HepG2 (cell line): Measurements from ENCODE around the gene CALN1. TPM values are rescaled to one million over a fixed set of nuclear protein-coding genes. Genes with fewer than 3 reads are reported as not detected.

Experiments
- ATAC-seq: fragments of 200-7000 bp; cut with Tn5 transposase; 3 replicates; pipeline ENCODE4 v1.9.1; 2020; ENCODE audit warnings: mild to moderate bottlenecking, moderate library complexity
- BruUV-seq: library from RNA; stranded (reverse); fragments of 400-500 nt; replicated peaks from 2 replicates; lab custom pipeline; 2021; lab: Mats Ljungman, UMichigan
- CTCF ChIA-PET: fragments of 300-600 bp; formaldehyde crosslinking; extraction: SDS; loops from one replicate; lab custom pipeline; 2021; ENCODE audit warnings: low total read pairs, inconsistent platforms, low intra/inter-chr PET ratio; lab: Yijun Ruan, JAX
- POLR2A ChIA-PET: fragments of 350-600 bp; sonication (Branson Sonifier 250); formaldehyde crosslinking; loops from one replicate; lab custom pipeline; 2020; ENCODE audit warnings: antibody characterized with exemption, inconsistent platforms; lab: Yijun Ruan, JAX
- DNase-seq: peaks from one replicate; pipeline ENCODE4 v3.0.0-alpha.2; 2015; ENCODE audit warnings: low spot score
- FAIRE-seq: peaks from 3 replicates; lab custom pipeline; 2011; peaks lifted over from hg19 to GRCh38; lab: Jason Lieb, UNC
- H2AFZ ChIP-seq: one replicate; pipeline ENCODE4 v1.6.1; 2011; ENCODE audit warnings: low read length, inconsistent platforms
- H3K27ac ChIP-seq: fragments of 300-600 bp; 3 replicates; pipeline ENCODE4 v1.8.0; 2011; ENCODE audit warnings: mixed run types, mild to moderate bottlenecking, mixed read lengths, low read length, inconsistent platforms; ENCODE audit not compliant: insufficient read depth; ENCODE audit errors: extremely low read length
- H3K27me3 ChIP-seq, 2 experiments: fragments of 200-600 bp in 1 of 2; 2 replicates in 1 of 2; 3 replicates in 1 of 2; pipeline versions ENCODE4 v1.6.0 to v1.8.0; 2011; ENCODE audit warnings: low read length in 2 of 2, mild to moderate bottlenecking in 2 of 2, moderate library complexity in 2 of 2, inconsistent platforms in 1 of 2; ENCODE audit not compliant: insufficient read depth in 2 of 2, control insufficient read depth in 1 of 2
- H3K36me3 ChIP-seq, 2 experiments: fragments of 200-600 bp in 1 of 2; replicated peaks in 1 of 2; 2 replicates in 1 of 2; 3 replicates in 1 of 2; pipeline versions ENCODE4 v1.5.1 to v1.8.0; 2011; ENCODE audit warnings: low read length in 2 of 2, inconsistent platforms in 1 of 2; ENCODE audit not compliant: insufficient read depth in 2 of 2, control insufficient read depth in 1 of 2
- H3K4me1 ChIP-seq: 2 replicates; pipeline ENCODE4 v1.5.1; 2012; ENCODE audit warnings: low read length, inconsistent platforms; ENCODE audit not compliant: insufficient read depth
- H3K4me2 ChIP-seq: 2 replicates; pipeline ENCODE4 v1.6.0; 2011; ENCODE audit warnings: low read depth, low read length, inconsistent platforms
- H3K4me3 ChIP-seq, 3 experiments: fragments of 200-600 bp in 1 of 3; sonication (generic), shearing (Covaris generic) in 1 of 3; replicated peaks in 1 of 3; 2 replicates each; pipeline ENCODE4 v1.5.1; 2011 to 2016; ENCODE audit warnings: low read length in 3 of 3, inconsistent platforms in 2 of 3, low read depth in 2 of 3, mild to moderate bottlenecking in 2 of 3, control low read depth in 1 of 3, mixed read lengths in 1 of 3; ENCODE audit not compliant: insufficient read depth in 1 of 3
- H3K79me2 ChIP-seq: one replicate; pipeline ENCODE4 v1.6.1; 2011; ENCODE audit warnings: low read length, inconsistent platforms; ENCODE audit not compliant: insufficient read depth
- H3K9ac ChIP-seq: 2 replicates; pipeline ENCODE4 v1.6.0; 2011; ENCODE audit warnings: mild to moderate bottlenecking, low read depth, low read length, inconsistent platforms; ENCODE audit not compliant: insufficient read depth
- H3K9me3 ChIP-seq: 2 replicates; pipeline ENCODE4 v1.5.1; 2012; ENCODE audit warnings: mild to moderate bottlenecking, low read length
- H4K20me1 ChIP-seq: 2 replicates; pipeline ENCODE4 v1.6.0; 2011; ENCODE audit warnings: inconsistent platforms, mild to moderate bottlenecking, low read length, moderate library complexity; ENCODE audit not compliant: insufficient read depth
- ATM ChIP-seq: fragments of 450-650 bp; IDR thresholded peaks from 2 replicates; pipeline ENCODE4 v1.7.1; 2017; ENCODE audit warnings: mild to moderate bottlenecking, borderline replicate concordance
- GABPB1 ChIP-seq: IDR thresholded peaks from 2 replicates; pipeline ENCODE4 v1.6.1; 2016; ENCODE audit warnings: mild to moderate bottlenecking, missing genetic modification reagents, moderate library complexity, missing compliant biosample characterization
- JARID2 ChIP-seq: sonication (generic); formaldehyde crosslinking; IDR thresholded peaks from 2 replicates; pipeline ENCODE4 v1.8.1; 2023; ENCODE audit warnings: missing genetic modification reagents, inconsistent platforms; ENCODE audit not compliant: insufficient replicate concordance
- JDP2 ChIP-seq: sonication (generic); formaldehyde crosslinking; IDR thresholded peaks from 2 replicates; pipeline ENCODE4 v1.8.1; 2022; ENCODE audit warnings: missing genetic modification reagents, borderline replicate concordance
- MAX ChIP-seq: IDR thresholded peaks from 2 replicates; pipeline ENCODE4 v1.6.1; 2012; ENCODE audit warnings: inconsistent platforms
- MTF1 ChIP-seq: sonication (generic); formaldehyde crosslinking; IDR thresholded peaks from 2 replicates; pipeline ENCODE4 v1.5.0; 2020; ENCODE audit warnings: missing genetic modification reagents
- MXD3 ChIP-seq: IDR thresholded peaks from 2 replicates; pipeline ENCODE4 v1.6.1; 2016; ENCODE audit warnings: mild to moderate bottlenecking, missing biosample characterization, missing genetic modification reagents
- MXI1 ChIP-seq: IDR thresholded peaks from 3 replicates; pipeline ENCODE4 v1.6.1; 2012; ENCODE audit warnings: low read depth, low read length, inconsistent platforms, borderline replicate concordance
- NFATC3 ChIP-seq: sonication (generic); formaldehyde crosslinking; IDR thresholded peaks from 2 replicates; pipeline ENCODE4 v1.5.1; 2020; ENCODE audit warnings: mild to moderate bottlenecking, missing genetic modification reagents
- PCBP1 ChIP-seq: fragments of 200-400 bp; formaldehyde crosslinking; IDR thresholded peaks from 2 replicates; pipeline ENCODE4 v1.6.1; 2017; ENCODE audit warnings: mild to moderate bottlenecking, low read depth, low read length, borderline replicate concordance
- RAD21 ChIP-seq: fragments of 450-650 bp; formaldehyde crosslinking; IDR thresholded peaks from 2 replicates; pipeline ENCODE4 v1.5.0; 2020; ENCODE audit warnings: mild to moderate bottlenecking
- REL ChIP-seq: sonication (generic); formaldehyde crosslinking; conservative IDR thresholded peaks from 2 replicates; pipeline ENCODE4 v1.8.0; 2022; ENCODE audit warnings: mild to moderate bottlenecking, missing genetic modification reagents, moderate library complexity
- SALL1 ChIP-seq: sonication (generic); formaldehyde crosslinking; IDR thresholded peaks from 2 replicates; pipeline ENCODE4 v1.8.0; 2022; ENCODE audit warnings: mild to moderate bottlenecking, missing genetic modification reagents
- SMC3 ChIP-seq: IDR thresholded peaks from 2 replicates; pipeline ENCODE4 v1.6.1; 2011; ENCODE audit warnings: low read length, improper control_type of control experiment
- SP5 ChIP-seq: IDR thresholded peaks from 2 replicates; pipeline ENCODE4 v1.6.1; 2016; ENCODE audit warnings: low read depth, borderline replicate concordance
- ZBTB39 ChIP-seq: sonication (generic); formaldehyde crosslinking; IDR thresholded peaks from 2 replicates; pipeline ENCODE4 v1.5.0; 2020; ENCODE audit warnings: missing genetic modification reagents
- ZFP91 ChIP-seq: sonication (generic); formaldehyde crosslinking; IDR thresholded peaks from 2 replicates; pipeline ENCODE4 v1.9.0; 2022; ENCODE audit warnings: missing genetic modification reagents, mild to moderate bottlenecking, borderline replicate concordance
- ZNF331 ChIP-seq: sonication (generic); formaldehyde crosslinking; IDR thresholded peaks from 2 replicates; pipeline ENCODE4 v1.4.0; 2020; ENCODE audit warnings: missing genetic modification reagents
- ZNF44 ChIP-seq: sonication (generic); formaldehyde crosslinking; IDR thresholded peaks from 2 replicates; pipeline ENCODE4 v1.5.1; 2020; ENCODE audit warnings: mild to moderate bottlenecking, missing genetic modification reagents
- ZNF564 ChIP-seq: sonication (generic); formaldehyde crosslinking; IDR thresholded peaks from 2 replicates; pipeline ENCODE4 v1.8.1; 2023; ENCODE audit warnings: mild to moderate bottlenecking, missing genetic modification reagents
- ZNF572 ChIP-seq: sonication (generic); formaldehyde crosslinking; IDR thresholded peaks from 2 replicates; pipeline ENCODE4 v1.5.1; 2020; ENCODE audit warnings: mild to moderate bottlenecking, missing genetic modification reagents
- WGBS: methylation state at CpG from one replicate; pipeline ENCODE4 v1.1.6; 2017; ENCODE audit warnings: low lambda C conversion rate; 5-methylcytosine and 5-hydroxymethylcytosine counted together
- in situ Hi-C: cut with HindIII; loops from 2 replicates; pipeline ENCODE4 v1.10.0; 2017; ENCODE audit warnings: low pct_unique_long_range_greater_than_20kb; ENCODE audit not compliant: extremely low pct_ligation_motif_present
- intact Hi-C: fragments of 100-400 bp; cut with micrococcal nuclease; formaldehyde crosslinking; loops from one replicate; pipeline ENCODE4 v1.10.0; 2022; ENCODE audit not compliant: unreplicated experiment
- polyA plus RNA-seq, 8 experiments: library from polyadenylated mRNA; depleted of rRNA in 3 of 8; stranded (reverse) in 7 of 8; unstranded in 1 of 8; fragments of >200 nt; fragmentation: Illumina TruSeq in 4 of 8; extraction: Trizol in 4 of 8; gene quantifications; 2 replicates each; pipeline versions ENCODE4 v1.2.1 to v1.2.3, GENCODE V29; 2011 to 2016; ENCODE audit warnings: low read depth in 4 of 8, missing spikeins in 1 of 8, mixed read lengths in 1 of 8; ENCODE audit not compliant: insufficient read depth in 1 of 8
- total RNA-seq, 5 experiments: library from RNA; depleted of rRNA; stranded (reverse); fragments of >200 nt; fragmentation: Illumina TruSeq; extraction: Trizol; gene quantifications; 2 replicates each; pipeline ENCODE4 v1.2.3, GENCODE V29; 2016; ENCODE audit warnings: low read depth in 1 of 5

The CALN1 gene
- total and polyA plus RNA-seq, 2 of the 13 experiments (the other 11 are each of a cell fraction or from before 2014, with no cell fraction given): not detected

- Histone ChIP-seq H3K9me3 (no peaks in the 10 kb centered on the region), H3K36me3 (no peaks in the 10 kb centered on the region), H3K27me3 (no peaks in the 10 kb centered on the region), H3K4me2 (no peak overlapping the region), H3K79me2 (no peaks in the 10 kb centered on the region), H2AFZ (no peak overlapping the region), H3K9ac (no peak overlapping the region), H3K4me3 (0 out of 6 replicates have a peak overlapping the region, but pooled peaks of 1 of the 3 experiments have one; percentile 16), H4K20me1 (no peaks in the 10 kb centered on the region), H3K27ac (no peak overlapping the region), H3K4me1 (no peaks in the 10 kb centered on the region)
- in situ Hi-C loops: no loop called here
- WGBS: 11% methylated on average over 14 of the region's 29 CpGs
- ATAC-seq (peak; percentile 87), DNase-seq (peak; percentile 52), FAIRE-seq (no peak)
- intact Hi-C loops: loop anchor here (1.0 to 2.0 kb wide), 2 partner anchors 876 to 904 kb away; no protein-coding TSS in a partner anchor
- BruUV-seq: no TSS peak
- POLR2A ChIA-PET: interaction anchor here (0.5 kb wide), 1 partner anchor 600 kb away, joined by 3 read pairs; no protein-coding TSS in a partner anchor
- CTCF ChIA-PET: interaction anchor here (1.8 to 2.2 kb wide), 3 partner anchors 876 to 920 kb away, joined by 3 to 30 read pairs (median 15); no protein-coding TSS in a partner anchor
- peak; percentile 64 for TF ChIP-seq SMC3
- TF ChIP-seq RAD21 (CRISPR knock-in tag): peak; percentile 87
- TF ChIP-seq PCBP1: 0 out of 2 replicates have a peak, but pooled peaks have one; percentile 69
- TF ChIP-seq ZFP91 (CRISPR knock-in tag): 0 out of 2 replicates have a peak, but pooled peaks have one; percentile 30
- TF ChIP-seq MXI1: no peak
- no peak for TF ChIP-seq ZNF564 (CRISPR knock-in tag)
- peak; percentile 46; the same call in 1 of the 2 replicates for TF ChIP-seq GABPB1 (CRISPR knock-in tag)
- no peak for TF ChIP-seq ATM
- TF ChIP-seq ZNF572 (CRISPR knock-in tag): no peak
- TF ChIP-seq ZNF44 (CRISPR knock-in tag): no peak
- no peak for TF ChIP-seq JDP2 (CRISPR knock-in tag)
- TF ChIP-seq REL (CRISPR knock-in tag): no peak
- TF ChIP-seq MAX: no peak
- TF ChIP-seq SP5: no peak
- TF ChIP-seq MXD3 (CRISPR knock-in tag): 0 out of 2 replicates have a peak, but pooled peaks have one; percentile 45
- TF ChIP-seq JARID2 (CRISPR knock-in tag): no peak
- TF ChIP-seq ZNF331: 0 out of 2 replicates have a peak, but pooled peaks have one; percentile 36
- TF ChIP-seq NFATC3 (CRISPR knock-in tag): no peak
- TF ChIP-seq ZBTB39: no peak
- no peak for TF ChIP-seq MTF1 (CRISPR knock-in tag)
- peak; percentile 34; the same call in 1 of the 2 replicates for TF ChIP-seq SALL1 (CRISPR knock-in tag)
These were observed 678.8 kb downstream of the CALN1 start for GRCh38 chr7:71733107-71733870.
